Measurements from ENCODE around the gene VTI1B.

DNA sequence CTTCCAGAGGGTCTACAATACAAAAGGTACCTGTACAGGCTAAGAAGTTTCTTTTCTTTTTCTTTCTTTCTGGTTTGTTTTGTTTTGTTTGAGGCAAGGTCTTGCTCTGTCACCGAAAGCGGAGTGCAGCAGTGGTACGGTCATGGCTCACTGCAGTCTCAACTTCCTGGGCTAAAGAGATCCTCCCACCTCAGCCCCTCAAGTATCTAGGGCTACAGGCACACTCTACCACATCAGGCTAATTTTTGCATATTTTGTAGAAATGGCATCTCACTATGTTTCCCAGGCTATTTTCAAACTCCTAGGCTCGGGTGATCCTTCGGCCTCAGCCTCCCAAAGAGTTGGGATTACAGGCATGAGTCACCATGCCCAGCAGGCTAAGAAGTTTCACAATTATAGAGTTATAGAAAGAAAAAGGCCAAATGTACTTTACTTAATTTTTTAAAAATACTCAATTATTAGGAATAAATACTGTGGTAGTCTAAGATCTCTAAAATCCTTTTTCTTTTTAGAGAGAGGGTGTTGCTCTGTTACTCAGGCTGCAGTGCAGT lies 71.4 kb downstream of the VTI1B start:
- TF ChIP-seq, protein P1, sequence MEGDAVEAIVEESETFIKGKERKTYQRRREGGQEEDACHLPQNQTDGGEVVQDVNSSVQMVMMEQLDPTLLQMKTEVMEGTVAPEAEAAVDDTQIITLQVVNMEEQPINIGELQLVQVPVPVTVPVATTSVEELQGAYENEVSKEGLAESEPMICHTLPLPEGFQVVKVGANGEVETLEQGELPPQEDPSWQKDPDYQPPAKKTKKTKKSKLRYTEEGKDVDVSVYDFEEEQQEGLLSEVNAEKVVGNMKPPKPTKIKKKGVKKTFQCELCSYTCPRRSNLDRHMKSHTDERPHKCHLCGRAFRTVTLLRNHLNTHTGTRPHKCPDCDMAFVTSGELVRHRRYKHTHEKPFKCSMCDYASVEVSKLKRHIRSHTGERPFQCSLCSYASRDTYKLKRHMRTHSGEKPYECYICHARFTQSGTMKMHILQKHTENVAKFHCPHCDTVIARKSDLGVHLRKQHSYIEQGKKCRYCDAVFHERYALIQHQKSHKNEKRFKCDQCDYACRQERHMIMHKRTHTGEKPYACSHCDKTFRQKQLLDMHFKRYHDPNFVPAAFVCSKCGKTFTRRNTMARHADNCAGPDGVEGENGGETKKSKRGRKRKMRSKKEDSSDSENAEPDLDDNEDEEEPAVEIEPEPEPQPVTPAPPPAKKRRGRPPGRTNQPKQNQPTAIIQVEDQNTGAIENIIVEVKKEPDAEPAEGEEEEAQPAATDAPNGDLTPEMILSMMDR (IDR thresholded peaks at IDR 0.05; ENCODE audit: extremely low read depth in 1 of 2, insufficient read depth in 1 of 2, low read depth in 1 of 2, low read length in 2 of 2), result no peak
- TF ChIP-seq POLR2A (IDR thresholded peaks at IDR 0.05; ENCODE audit: low read depth, low read length), result no peak
- no peak for TF ChIP-seq MYC (IDR thresholded peaks at IDR 0.05; ENCODE audit: low read depth, low read length)
- no peak for TF ChIP-seq POLR2AphosphoS5 (IDR thresholded peaks at IDR 0.05; ENCODE audit: insufficient read depth, low read depth, low read length)
- no peak for TF ChIP-seq EZH2 (IDR thresholded peaks at IDR 0.05; ENCODE audit: borderline replicate concordance, low read depth, low read length, severe bottlenecking)
- TF ChIP-seq FOS (IDR thresholded peaks at IDR 0.05; ENCODE audit: borderline replicate concordance, insufficient read depth, low read length), result no peak
- TF ChIP-seq, protein P2, sequence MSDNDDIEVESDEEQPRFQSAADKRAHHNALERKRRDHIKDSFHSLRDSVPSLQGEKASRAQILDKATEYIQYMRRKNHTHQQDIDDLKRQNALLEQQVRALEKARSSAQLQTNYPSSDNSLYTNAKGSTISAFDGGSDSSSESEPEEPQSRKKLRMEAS (IDR thresholded peaks at IDR 0.05; ENCODE audit: insufficient read depth, insufficient read length), result no peak
- no peak for TF ChIP-seq JUN (IDR thresholded peaks at IDR 0.05; ENCODE audit: borderline replicate concordance, insufficient read depth, insufficient read length, low read depth)

Data from endothelial cell of umbilical vein (primary cell).